HG02973 (cell line): Measurements from ENCODE around the gene S100Z.
"Not testable (repeated sequence)": the region's sequence is repeated elsewhere in the genome, so short reads cannot be mapped to it uniquely, and the experiment has no call there.

Source experiments
- ATAC-seq: cut with Tn5 transposase; IDR thresholded peaks from one replicate; pipeline ENCODE4 v1.9.1; 2021; ENCODE audit warnings: moderate library complexity; ENCODE audit not compliant: unreplicated experiment

S100Z gene

GRCh38 chr5:76867827-76868693 is 18.2 kb downstream of the S100Z start:
- no peak for ATAC-seq

GRCh38 chr5:76870046-76870445 is 20.2 kb downstream of the S100Z start:
- ATAC-seq = no peak

GRCh38 chr5:76874088-76874581 is 24.3 kb downstream of the S100Z start:
- ATAC-seq = no peak

DNA sequence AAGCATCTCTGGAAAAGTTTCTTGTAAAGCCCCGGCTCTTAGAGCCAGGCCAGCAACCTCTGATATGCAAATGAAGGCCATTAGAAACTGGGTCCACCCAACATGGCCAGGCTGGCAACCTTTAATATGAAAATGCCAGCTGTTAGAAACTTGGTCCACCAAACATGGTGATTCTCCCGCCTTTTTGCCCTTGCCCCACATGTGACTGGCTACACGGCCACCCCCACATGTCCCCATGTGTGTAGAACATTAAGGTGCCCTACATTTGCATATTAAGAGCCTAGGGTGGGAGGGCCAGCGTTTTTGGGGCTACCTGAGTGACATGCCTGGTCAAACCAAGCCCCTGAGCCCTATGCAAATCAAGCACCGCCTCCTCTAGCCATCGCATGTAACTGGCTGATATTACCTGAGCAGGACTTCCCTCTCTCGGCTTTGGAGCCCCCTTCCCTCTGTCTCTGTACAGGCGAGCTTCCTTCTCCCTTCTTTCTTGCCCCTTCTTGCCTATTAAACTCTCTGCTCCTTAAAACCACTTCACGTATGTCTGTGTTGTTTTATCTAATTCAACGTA is 39.0 kb downstream of the S100Z start:
- no peak for ATAC-seq

- no peak for ATAC-seq
Measured at GRCh38 chr5:76893294-76893693, 43.5 kb downstream of the S100Z start.

GRCh38 chr5:76896196-76896595 is 46.4 kb downstream of the S100Z start:
- ATAC-seq = no peak

DNA sequence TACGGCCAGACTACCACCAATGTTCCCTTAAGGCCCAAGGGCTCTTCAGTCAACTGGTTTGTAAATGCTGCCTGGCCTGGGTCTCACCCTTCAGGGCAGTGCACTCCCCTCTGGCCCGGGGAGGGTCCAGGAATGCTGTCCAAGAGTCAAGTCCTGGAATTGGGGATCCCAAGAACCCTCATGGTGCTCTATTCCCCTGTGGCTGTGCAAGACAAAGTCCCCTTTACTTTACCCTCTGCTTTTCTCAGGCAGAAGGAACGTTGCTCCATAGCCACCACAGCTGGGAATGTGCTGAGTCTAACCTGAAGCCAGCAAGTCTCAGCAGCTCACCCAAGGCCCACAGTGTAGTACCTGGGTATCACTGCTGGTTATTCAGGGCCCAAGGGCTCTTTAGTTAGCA is 51.7 kb downstream of the S100Z start:
- no peak for ATAC-seq

- no peak for ATAC-seq
Measured at GRCh38 chr5:76908166-76908565, 58.4 kb downstream of the S100Z start.

DNA sequence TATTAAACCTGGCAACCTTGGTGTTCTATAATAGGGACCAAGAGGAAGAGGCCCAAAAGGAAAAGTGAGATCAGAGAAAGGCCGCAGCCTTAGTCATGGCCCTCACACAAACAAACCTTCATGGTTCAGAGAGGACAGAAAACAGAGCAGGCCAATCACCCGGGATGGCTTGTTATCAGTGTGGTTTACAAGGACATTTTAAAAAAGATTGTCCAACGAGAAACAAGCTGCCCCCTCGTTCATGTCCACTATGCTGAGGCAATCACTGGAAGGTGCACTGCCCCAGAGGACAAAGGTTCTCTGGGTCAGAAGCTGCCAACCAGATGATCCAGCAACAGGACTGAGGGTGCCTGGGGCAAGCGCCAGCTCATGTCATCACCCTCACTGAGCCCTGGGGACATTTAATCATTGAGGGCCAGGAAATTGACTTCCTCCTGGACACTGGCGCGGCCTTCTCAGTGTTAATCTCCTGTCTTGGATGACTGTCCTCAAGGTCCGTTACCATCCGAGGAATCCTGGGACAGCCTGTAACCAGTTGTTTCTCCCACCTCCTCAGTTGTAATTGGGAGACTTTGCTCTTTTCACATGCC is 60.6 kb downstream of the S100Z start:
- ATAC-seq = not testable (repeated sequence)

DNA sequence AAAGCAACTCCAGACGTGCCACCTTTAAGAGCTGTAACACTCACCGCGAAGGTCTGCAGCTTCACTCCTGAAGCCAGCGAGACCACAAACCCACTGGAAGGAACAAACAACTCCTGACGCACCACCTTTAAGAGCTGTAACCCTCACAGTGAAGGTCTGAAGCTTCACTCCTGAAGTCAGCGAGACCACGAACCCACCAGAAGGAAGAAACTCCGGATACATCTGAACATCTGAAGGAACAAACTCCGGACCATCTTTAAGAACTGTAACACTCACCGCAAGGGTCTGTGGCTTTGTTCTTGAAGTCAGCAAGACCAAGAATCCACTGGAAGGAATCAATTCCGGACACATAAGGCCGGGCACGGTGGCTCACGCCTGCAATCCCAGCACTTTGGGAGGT is 64.9 kb downstream of the S100Z start:
- ATAC-seq = not testable (repeated sequence)

GRCh38 chr5:76918539-76918938 is 68.7 kb downstream of the S100Z start:
- no peak for ATAC-seq

DNA sequence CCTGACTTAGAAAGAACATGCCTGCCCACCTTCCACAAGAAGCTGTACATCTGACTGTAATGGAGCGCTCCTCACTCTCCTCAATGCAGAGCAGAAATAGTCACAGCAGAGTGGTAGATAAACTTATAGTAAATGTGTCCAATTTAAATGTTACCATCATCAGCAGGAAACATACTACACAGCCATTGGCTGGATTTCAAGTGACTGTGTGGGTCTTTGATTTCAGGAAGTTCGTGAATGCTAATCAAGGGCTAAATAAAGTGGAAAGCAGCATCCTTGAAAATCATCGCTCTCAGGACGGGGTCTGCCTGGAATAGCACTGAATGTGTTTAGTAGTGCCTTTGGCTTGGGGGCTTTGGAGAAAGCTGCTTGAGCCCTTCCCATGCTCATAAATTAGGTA is 70.7 kb downstream of the S100Z start:
- no peak for ATAC-seq

- no peak for ATAC-seq
Measured at GRCh38 chr5:76926329-76927105, 76.7 kb downstream of the S100Z start.

DNA sequence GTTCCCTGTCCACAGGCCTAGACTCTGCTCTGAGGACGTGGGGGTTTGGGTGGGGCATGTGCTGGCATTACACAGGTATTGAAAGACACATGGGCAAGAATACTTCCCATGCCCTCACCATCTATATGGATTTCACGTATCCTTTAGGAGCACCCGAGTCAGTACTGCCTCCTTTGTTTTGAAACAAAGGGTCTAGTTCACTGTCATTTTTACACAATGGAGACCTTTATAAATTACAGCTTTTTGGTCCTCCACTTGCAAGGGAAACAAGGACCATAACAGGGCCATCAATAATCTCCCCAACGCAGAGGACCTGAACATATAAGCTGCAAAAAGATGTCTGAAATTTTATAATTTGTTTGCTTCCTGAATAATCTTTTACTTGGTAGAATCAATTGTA is 78.1 kb downstream of the S100Z start:
- no peak for ATAC-seq

- no peak for ATAC-seq
Measured at GRCh38 chr5:76930083-76930482, 80.3 kb downstream of the S100Z start.

DNA sequence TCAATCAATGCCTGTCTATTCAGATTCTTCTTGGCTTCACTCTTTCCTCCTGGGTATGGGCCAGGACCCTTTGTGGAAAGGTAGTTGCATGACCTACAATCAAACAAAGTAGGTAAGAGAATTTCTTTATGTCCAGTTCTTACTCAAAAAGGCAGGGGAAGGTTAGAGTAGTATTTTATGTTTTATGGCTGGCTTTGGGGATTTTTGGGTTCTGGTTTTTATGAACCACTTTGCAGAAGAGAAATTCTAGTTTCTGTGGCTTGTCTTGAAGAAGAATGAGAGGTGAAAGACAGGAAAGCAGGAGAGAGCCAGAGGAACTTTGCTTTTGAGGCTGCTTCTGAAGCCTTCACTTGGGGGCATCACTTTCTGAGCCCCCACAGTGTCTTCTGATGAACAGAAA is 88.4 kb downstream of the S100Z start:
- no peak for ATAC-seq

DNA sequence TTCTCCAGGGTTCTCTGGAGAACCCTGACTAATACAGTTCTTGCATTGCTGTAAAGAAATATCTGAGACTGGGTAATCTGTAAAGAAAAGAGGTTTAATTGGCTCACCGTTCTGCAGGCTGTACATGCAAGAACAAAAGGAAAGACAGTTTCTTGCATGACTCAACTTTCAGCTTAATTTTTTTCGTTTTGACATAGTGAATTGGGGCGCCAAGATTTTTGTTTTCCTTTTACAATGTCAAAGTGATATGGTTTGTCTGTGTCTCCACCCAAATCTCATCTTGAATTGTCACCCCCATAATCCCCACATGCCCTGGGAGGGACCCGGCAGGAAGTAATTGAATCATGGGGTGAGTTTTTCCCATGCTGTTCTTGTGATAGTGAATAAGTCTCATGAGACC is 91.2 kb downstream of the S100Z start:
- no peak for ATAC-seq

DNA sequence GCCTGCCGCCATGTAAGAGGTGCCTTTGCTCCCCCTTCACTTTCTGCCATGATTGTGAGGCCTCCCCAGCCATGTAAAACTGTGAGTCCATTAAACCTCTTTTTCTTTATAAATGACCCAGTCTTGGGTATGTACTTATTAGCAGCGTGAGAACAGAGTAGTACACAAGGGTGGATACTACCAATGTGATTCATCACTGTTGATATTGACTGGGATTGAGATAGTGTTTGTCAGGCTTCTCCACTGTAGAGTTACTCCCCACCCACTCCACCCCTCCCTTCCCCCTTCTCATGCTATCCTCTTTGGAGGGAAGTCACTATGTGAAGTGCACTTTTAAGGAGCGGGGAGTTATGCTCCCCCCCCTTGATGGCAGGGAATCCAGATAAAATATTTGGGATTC is 91.6 kb downstream of the S100Z start:
- ATAC-seq = no peak

DNA sequence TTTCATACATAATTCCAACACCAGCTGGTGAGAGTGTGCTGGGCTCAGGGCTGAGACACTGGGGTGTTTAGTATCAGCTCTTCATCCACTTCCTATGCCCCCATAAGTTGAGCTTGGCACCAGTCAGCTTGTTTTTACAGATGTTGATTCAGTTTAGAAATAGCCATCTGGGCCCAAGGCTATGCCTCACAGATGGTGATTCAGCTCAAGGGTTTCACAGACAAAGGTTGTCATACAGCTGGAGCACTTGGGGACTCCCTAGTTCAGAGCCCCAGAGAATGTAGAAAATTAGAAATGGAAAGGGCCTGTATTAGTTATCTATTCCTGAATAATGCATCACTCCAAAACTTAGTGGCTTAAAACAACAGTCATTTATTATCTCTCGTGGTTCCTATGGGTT is 92.8 kb downstream of the S100Z start:
- ATAC-seq = no peak

DNA sequence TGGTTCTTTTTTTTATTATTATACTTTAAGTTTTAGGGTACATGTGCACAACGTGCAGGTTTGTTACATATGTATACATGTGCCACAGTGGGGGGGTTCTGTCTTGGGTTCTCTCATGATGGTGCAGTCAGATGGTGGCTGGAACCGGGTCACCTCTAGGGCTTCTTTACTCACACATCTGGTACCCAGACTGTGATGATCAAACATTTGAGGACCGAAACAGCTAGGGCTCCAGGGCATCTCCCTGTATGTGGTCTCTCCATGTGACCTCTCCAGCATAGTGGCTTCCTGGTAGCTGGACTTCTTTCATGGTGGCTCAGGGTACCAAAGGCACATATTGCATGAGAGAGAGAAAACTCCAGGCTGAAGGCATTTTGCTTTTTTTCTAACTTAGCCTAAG is 93.2 kb downstream of the S100Z start:
- no peak for ATAC-seq

DNA sequence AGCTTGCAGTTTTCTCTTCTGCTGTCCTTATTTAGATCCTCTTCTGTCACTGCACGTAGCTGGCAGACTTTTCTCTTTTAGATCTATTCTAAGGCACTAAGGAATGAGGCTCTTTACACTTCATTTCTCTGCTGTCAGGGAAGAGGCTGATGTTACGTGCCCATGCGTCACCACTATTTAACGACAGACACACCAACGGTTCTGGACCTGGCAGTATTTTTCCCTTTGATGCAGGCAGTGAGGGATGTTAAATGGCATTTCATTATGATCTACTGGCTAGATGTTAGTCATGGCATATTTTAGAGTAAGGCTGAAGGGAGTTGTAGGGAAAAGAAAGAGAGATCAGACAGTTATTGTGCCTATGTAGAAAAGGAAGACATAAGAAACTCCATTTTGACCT is 94.8 kb downstream of the S100Z start:
- no peak for ATAC-seq
